NCI-H748 (cell line): ENCODE measurements around the gene GPR3.
"Not testable (repeated sequence)": the region's sequence is repeated elsewhere in the genome, so short reads cannot be mapped to it uniquely, and the experiment has no call there.

Experiments used
- DNase-seq: peaks from one replicate; lab custom pipeline; 2025; ENCODE audit not compliant: unreplicated experiment; lab: John Stamatoyannopoulos, UW

Gene GPR3

DNA sequence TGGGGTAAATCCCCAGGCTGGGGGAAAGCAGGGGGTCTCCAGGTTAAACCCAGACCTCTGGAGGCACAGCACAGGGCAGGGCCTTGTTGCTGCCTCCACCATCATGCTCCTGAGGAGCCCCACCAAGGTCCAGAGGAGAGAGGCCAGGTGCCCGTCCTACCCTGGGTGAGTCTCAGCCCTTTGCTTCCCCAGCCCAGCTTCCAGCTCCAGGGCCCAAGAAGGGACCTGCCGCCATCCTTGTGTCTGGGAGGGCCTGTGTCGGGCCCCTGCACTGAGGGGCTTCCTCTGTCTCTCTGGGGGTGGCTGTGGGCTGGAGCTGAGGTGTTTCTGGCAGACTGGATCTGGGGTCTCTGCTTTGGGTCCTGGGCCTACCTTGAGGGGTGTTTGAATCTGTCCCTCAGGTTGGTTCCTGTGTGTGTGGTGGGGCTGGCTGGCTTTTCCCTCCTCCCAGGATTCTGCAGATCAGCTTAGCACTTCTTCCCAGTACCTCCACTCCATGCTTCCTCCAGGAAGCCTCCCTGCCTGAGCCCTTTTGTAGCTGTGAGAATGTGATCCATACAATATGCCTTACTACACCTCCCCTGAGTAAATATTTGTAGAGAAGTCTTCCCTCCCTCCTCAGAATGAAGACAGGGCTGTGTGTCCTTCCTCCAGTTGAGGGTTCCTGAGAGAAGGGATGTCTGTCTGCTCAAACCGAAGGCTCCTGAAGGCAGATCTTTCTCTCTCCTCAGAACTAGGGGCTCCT lies 6.2 kb downstream of the GPR3 start:
- DNase-seq = no peak

DNA sequence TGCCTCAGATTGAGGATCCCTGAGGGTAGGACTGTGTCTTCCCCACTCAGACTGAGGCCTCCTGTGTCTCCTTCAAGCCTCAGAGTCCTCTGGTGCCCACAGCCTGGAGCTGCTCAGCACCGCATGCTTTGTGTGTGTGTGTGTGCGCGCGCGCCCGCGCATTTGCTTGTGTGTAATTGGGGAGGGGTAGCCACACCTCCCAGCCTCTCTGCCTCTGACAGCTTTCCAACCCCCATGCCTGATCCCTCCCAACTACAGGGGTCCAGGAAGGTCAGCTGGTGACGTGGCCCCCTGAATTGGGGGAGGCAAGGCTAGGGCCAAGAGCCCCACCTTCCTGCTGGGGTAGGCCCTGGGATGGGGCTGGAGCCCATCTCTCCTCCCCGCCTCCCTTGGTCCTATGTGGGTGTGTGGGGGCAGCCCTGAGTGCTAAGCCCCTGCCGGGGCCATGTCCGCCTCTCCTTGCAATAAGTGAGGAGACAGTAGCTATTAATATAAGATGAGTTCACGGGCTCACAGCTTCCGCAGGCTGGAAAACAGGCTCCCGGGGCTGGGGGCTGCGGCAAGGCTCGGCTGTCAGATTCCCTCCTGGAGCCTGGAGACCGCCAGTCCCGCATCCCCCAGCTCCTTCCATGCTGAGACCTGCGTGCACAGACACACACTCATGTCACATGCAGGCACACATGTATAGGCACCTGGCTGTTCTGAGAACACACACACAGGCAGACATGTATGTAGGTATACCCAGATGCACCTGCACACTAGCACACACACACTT lies 7.0 kb downstream of the GPR3 start:
- peak; percentile 11 for DNase-seq

DNA sequence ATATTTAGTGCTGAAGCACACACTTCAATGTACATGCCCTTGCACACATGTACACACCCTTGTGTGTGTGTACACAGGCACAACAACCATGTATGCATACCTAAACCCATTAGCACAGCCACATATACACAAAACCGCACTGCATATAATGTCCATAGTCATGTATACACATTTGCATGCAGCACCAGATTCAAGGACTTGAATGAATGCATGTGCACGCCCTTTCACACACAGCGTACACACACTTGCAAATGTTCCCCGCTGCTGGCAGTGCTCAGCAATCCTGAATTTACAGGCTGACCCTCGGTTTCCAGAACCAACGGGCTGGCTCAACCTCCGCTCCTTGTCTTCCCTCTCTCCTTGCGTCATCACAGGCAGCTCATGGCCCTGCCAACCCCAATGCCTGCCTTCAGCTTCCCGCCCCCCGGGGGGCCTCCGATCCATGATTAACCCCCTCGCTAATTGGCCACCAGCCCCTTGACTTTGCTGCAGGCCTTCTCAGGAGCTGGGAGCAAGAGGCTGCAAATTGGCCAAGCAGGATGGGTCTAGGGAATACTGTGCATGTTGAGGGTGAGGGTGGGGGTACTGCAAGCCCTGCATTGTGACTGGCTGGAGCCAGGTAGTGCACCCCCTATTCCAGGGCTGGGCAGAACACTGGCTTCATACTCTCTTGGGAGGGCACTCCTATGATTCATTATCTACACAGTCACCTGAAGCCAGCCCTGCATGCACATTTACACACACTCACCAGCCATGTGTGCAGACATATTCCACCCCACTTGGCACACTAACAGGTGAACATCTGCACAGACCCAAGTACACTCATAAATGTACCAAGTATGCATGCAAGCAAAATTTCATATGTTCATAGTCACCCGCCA lies 7.9 kb downstream of the GPR3 start:
- DNase-seq = no peak

DNA sequence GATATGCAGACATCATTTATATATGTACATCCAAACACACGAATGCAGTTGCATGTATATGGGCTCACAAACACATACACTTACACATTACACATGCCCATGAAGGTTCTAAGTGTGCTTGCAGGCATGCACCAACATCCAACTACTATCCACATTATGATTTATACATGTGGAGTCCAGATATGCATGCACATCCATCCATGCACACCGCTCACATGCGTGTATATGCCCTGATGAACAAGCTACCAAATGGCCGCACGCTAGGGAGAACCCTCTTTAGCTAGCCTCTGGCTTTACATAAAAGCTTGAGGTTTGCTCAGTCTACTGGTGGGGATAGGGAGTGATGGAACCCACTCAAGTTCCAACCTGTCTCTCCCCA lies 8.5 kb downstream of the GPR3 start:
- DNase-seq = no peak

DNA sequence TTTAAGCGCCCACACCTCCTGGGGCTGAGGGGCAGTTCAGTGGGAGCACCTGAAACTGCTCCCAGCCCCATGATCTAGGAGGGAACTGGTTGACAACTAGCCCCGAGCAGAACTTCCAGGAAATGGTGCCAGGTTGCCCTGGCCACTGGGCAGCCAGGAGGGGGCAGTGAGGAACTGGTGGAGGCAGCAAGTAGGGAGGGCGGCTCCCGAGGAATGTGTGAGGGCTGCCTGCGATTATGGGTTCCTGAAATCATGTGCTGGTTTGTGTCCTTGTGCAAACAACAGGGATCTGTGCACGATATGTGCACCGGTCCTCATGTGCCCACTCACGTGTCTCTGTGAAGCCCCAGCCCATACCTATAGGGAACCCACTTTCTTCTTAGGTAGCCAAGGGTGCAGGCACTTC lies 9.9 kb downstream of the GPR3 start:
- DNase-seq = peak; percentile 44

DNA sequence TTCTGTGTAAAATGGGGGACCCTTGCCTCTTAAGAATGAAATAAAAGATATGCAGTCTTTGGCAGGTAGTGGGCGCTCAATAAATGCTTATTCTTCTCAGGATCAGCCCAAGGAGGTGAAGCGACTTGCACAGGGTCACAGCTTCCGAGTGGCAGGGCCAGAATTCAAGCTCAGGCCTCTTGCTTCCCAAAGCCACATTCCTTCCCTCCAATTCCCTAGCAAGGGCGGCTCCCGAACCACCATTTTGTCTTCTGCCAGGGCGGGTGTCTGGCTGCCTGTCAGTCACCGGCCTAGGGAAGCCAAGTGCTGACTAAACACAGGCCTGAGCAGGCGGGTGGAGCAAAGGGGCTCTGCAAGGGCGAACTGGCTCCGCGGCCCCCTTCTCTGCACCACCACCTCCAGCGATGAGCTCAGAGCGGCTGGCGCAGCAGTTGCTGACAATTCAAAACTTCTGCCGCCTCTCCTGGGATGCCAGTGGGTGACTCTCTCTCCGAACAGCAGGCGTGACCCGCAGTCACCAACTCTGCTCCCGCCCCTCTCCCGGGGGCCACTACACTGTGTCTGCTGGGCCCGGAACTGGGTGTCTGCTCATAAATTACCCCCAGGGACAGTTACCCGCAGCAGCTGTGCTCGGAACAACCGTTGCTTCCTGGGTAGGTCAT lies 10.8 kb downstream of the GPR3 start:
- no peak for DNase-seq

DNA sequence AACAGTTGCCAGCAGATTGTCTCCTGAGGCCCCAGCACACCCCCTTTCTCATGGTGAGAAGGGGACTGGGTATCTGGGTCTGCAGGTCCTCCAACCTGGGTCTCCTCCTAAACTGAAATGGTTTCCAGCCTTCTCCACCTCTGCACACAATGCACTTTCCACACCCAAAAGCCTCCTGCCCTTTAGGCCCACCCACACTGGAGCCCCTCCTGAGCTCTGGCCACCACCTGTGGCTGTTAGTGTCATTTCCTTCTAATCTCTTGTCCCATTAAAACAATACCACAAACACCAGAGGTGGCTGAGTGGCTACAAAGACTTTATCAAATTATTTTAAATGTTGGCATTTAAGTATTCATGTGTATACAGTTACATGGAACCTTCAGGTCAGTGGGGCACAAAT lies 11.5 kb downstream of the GPR3 start:
- DNase-seq = no peak

DNA sequence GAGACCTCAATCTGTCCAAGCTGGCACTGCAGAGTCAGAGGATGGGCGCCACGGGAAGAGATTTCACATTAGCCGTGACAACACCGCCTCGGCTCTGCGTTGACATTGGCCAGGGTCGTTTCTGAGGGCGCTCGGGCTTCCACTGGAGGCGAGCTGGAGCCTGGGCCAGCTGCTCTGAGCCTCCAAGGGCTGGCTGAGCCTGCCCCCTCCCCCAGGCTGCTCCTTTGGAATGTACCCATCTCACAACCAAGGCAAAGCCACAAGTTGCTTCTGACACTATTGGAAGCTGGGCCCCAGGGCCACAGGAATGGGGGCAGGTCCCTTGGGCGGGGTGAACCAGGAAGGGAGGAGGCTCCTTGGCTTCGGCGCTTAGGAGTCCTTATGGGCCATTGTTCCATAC lies 12.7 kb downstream of the GPR3 start:
- no peak for DNase-seq

DNA sequence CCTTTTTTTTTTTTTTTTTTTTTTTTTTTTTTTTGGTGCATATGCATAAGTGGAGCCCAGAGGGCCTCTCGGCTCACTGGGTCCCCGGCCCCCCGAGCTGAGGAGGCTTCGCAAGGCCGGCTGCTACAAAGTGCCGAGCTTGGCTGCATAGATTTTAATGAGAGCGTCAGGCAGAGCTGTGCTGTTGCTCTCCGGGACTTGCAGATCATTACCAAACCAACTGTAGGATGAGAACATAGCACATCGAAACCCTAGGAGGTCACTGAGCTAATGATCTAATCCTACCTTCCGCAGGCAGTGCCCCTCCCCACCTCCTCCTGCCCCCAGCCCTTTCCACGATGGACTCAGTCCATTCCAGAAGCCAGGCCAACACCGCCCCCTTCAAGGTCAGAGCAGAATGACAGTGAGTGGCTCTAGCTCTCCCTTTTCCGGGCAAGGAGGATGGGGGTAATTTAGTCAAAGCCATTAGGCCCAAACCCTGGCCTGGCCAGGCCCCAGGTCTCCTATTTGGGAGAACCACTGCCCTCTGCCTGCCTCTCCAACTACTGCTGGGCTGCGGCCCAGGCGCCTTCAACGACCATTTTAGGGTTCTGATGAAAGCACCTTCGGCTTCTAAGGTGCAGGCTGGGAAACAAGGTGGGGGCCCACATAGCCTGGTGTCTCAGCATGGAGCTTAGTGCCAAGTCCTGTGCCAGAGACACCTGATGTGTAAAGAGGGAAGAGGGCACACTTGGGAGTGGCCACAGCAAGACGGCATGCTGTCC lies 13.4 kb downstream of the GPR3 start:
- not testable (repeated sequence) for DNase-seq

DNA sequence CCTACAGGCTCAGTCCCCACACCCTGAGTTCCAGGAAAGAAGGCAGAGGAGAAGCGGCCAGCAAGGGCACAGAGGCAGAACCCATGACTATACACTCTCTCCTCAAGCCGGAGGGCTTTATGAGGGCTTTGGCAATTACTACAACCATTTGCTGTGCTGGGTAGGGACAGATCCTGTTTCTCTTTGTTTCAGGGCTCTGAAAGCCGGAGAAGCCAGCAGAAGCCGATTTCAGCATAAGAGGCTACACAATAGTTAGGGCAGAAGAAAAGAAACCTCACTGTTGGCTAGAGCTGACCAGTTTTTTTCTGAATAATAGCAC lies 13.9 kb downstream of the GPR3 start:
- no peak for DNase-seq

DNA sequence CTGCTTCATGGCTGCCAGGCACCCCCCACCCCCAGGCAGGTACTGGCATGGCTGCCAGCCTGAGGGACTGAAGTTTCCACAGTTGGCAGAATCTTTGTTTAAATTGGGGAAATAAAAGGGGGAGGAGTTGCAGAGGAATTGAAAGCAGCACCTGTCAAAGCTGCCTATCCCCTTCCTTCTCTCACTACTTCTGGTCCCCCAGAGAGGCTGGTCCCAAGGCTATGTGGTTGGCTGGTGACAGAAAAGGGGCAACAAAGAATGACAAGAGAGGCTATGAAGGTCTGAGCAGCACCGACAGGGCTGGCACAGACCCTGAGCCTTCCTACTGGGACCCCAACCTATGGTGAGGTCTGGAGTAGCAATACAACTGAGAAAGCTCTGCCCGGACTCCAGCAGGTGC lies 14.4 kb downstream of the GPR3 start:
- DNase-seq = not testable (repeated sequence)

DNA sequence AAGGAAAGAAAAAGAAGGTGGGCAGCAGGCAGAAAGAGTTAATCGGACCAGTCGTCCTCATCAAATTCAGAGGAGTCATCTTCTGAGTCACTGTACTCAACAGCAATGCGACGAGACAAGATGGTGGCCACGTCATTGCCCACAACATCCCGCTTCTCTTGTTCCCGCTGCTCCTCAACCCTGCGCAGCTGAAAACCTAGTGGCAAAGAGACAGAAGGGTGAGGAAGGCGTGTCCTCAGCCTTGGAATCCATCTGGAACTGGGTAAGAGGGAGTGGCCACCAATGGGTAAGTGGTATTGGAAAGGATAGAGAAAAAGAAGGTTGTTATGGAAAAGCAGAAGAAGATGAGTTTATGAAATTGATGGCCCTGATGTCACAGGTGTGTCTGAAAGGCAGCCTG lies 15.7 kb downstream of the GPR3 start:
- no peak for DNase-seq

DNA sequence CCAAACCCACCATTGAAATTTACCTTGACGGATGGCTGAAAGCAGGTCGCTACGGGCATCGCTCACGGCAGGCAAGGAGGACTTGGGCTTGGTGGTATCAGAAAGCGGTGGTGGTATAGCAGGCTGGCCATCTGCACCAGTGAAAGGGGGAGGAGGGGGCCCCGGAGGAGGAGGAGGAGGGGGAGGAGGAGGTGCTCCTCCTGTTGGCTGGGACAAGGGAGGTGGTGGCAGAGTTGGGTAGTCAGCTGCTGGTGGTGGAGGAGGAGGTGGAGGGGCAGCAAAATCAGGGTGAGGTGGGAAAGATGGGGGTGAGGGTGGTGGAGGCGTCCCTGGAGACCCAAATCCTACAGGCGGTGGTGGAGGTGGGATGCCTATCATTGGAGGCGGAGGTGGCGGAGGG lies 17.2 kb downstream of the GPR3 start:
- no peak for DNase-seq

DNA sequence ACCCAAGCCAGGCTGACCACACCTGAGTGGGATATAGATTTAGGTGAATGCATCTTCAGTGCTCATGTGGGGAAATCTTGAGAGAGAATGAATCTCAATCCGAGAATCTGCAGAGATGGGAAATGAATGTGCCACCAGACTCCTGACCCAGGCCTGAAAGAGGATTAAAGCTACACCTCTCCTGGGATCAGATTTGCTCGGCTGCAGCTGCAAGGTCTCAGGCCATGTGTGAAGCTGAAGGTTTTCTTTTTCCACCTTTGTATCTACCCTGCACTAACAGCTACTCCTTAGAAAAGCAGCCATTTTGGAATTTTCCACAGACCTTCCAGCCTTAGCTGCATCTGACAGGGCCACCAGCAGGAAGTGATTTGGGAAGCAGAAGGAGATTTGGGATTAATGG lies 18.3 kb downstream of the GPR3 start:
- no peak for DNase-seq

DNA sequence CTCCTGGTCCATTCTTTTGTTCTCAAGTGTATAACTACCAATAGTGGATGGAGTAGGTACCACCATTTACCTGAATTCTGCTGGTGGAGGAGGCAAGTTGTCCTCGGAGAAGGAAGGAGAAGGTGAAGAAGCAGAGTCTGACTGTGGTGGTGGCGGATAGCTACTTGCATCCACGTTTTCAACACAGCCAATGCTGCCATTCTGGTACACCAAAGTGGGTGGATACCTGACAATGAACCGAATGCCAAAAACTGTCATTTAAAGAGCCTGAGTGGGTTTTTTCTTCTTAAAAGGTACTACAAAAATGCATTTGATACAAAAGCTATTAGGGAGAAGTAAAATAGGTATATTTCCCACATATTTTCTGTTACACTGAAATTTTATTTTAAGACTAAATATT lies 20.1 kb downstream of the GPR3 start:
- no peak for DNase-seq

DNA sequence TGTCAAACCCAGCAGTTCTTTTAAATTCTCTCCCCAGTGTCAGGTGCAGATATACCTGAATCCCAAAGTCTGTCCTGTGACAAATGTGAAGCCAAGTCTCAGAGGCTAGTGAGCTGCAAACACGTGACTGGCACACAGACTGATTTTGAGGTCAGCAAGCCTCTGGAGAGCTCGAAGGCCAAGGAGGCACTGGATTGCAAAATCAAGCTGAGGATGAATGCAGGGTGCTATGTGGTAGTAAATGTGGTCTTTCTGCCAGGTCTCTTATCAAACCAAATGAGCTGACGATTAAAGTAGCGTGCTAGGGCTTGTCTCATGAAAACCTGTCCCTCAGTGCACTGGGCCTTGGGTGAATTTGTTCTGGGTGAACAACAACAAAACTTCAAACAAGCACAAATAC lies 20.6 kb downstream of the GPR3 start:
- DNase-seq = no peak

DNA sequence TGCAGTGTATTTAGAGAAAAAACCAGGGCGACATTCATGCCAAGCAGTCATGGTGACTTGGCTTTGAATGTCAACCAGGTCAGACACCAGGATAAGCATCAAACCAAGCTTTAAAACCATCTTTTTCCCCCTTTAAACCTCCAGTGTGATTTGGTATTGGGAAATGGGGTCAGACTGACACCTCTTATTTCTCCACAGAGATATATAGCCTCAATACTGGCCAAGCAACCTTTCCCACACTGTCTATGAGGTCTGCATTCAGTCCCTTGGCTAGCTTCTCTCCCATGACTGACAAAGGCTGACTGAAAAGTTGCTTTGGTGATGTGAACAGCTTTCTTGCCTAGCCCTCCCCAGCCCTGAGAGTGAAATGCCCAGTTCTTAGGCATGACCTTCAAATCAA lies 21.7 kb downstream of the GPR3 start:
- no peak for DNase-seq

DNA sequence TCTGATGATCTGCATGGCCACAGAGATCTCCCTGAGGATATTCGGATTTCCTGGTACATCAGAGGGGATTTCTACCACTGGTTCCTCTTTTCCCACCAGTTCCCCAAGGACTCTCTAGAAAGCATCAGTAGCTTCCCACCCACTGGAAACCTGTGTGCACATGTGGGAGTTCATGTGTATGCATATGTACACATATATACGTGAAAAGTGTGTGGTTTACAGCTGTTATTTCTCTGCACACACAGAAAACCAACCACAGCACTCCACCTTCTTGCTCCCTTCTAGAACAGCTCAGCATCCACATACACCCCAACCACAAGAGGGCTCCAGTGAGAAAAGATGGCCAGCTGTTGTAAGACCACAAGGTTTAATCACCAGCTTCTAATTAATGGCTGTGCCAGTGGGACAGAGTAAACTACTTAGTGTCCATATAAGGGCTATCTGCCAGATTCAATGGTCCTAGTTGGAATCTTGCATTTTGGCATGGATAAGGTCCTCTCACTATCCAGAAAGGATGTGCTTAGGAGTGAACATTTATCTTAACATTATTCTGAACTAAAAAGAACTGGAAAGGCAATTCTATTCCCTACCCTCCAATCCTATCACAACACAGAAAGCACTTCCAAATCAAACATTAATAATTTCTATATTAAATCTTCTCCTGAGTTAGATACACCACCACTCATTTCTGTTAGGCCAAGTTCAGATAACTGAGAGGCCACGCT lies 24.1 kb downstream of the GPR3 start:
- DNase-seq = peak; percentile 68

DNA sequence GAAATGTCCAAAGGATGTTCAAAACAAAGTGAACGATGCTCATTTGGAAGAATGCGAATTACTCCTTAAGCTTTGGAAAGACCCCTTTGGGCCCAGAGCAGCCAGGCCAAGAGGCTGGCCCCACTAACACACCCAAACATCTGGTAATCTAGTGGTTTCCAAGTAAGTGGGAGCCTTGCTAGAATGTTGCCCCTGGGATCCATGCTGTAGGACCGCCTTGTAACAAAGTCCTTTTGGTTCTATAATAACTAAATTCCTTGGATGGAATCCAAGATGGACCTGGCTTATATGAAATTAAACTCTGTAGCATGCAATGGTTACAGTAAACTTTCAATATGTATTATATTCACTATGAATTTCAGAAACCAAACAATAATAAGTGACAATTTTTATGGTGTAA lies 25.3 kb downstream of the GPR3 start:
- DNase-seq = no peak
